Measurements from ENCODE around the gene ARMC5.
"Not testable (repeated sequence)": the region's sequence is repeated elsewhere in the genome, so short reads cannot be mapped to it uniquely, and the experiment has no call there.

ARMC5 gene, protein sequence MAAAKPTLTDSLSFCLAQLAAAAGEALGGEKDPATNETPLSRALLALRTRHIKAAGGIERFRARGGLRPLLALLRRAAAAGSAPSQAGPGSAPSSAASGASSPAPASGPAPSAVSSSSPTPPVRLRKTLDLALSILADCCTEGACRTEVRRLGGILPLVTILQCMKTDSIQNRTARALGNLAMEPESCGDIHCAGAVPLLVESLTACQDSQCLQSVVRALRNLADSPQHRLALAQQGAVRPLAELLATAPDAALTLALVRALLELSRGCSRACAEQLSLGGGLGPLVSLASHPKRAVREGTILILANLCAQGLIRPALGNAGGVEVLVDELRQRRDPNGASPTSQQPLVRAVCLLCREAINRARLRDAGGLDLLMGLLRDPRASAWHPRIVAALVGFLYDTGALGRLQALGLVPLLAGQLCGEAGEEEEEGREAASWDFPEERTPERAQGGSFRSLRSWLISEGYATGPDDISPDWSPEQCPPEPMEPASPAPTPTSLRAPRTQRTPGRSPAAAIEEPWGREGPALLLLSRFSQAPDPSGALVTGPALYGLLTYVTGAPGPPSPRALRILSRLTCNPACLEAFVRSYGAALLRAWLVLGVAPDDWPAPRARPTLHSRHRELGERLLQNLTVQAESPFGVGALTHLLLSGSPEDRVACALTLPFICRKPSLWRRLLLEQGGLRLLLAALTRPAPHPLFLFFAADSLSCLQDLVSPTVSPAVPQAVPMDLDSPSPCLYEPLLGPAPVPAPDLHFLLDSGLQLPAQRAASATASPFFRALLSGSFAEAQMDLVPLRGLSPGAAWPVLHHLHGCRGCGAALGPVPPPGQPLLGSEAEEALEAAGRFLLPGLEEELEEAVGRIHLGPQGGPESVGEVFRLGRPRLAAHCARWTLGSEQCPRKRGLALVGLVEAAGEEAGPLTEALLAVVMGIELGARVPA

DNA sequence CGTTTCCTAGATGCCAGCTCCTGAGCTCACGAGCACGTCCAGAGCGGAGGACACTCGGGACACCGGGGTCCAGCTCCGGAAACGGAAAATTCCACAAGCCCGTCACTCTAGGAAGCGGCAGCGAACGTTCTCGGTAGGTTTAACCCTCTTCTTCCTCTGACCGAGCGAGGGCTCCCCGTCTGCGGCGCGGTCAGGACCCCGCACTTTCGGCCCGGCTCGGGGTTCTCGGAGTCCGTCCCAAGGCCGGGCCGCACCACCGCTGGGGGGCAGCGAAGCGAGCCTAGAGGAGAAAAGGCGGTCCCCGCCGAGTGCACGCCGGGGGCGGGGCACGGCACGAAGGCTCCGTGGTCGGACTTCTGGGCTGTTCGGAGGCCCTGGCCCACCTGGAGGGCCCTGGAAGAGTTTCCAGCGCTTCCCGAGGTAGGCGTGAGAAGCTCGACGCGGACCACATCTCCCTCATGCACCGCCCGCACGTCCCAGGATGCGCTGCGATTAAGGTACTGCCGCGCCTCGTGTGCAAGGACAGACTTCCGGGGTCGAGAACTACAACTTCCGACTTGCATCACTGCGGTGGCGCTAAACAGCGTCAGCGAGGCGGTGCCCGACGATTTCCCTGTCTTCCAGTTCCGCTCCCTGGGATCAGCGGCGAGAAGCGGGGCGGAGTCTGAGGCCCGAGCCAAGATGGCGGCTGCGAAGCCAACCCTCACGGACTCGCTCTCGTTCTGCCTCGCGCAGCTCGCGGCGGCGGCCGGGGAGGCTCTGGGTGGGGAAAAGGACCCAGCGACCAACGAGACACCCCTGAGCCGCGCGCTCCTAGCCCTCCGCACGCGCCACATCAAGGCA, at the start of gene ARMC5:
Gene ARMC5 (plus strand): TSS at position 658 of the 843 bp plus-strand sequence. CDS start 24 bp downstream, at position 682.
- peak; percentile 93 for DNase-seq

DNA sequence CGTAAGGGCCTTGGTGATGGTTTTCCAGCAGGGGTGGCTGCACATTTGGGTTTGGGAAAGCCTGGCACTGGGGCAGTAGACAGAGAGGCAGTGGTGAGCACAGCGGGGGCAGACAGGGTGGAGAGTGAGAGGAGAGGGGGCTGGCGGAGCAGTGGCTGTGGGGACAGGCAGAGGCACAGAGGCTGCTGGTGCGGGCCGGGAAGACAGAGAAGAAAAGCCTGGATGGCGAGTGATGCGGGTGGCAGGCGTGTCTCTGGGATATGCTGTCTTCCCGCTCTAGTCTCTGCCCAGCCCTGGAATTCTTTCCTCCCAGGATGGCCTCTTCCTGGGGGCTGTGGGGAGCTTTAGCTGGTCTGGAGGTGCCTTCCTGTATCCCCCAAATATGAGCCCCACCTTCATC, 49.2 kb upstream of the ARMC5 start:
- no peak for DNase-seq

DNA sequence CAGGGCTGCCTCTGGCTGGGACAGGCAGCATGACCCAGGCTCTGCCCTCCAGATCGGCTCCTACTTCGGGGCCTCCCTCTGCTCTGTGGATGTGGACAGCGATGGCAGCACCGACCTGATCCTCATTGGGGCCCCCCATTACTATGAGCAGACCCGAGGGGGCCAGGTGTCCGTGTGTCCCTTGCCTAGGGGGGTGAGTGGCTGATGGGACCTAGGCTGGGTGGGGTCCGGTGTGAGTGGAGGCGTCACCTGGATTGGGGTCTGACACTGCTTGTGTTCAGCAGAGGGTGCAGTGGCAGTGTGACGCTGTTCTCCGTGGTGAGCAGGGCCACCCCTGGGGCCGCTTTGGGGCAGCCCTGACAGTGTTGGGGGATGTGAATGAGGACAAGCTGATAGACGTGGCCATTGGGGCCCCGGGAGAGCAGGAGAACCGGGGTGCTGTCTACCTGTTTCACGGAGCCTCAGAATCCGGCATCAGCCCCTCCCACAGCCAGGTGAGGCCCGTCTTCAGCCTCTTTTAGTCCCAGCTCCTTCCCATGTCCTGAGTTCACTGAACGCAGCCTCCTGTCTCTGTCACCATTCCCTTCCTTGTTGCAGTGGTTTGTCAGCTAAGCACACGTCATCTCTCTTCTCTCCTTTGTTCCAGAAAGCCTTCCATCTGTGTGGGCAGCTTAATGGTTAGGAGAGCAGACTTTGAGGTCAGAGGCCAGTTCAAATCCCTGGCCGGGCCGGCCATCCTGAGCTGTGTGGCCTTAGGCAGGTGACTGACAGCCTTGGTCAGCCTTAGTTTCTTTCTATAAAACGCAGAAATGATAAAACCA, 48.1 kb upstream of the ARMC5 start:
- DNase-seq, result no peak

DNA sequence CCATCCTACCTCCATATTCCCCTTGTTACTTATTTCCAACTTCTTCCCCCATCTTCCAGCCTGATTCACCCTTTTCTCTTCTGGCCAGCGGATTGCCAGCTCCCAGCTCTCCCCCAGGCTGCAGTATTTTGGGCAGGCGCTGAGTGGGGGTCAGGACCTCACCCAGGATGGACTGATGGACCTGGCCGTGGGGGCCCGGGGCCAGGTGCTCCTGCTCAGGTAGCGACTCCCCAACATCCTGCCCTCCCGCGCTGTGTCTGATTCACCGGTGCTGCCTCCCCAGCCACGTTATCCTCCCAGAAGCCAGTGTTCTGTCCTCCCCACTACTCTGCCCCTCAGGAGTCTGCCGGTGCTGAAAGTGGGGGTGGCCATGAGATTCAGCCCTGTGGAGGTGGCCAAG, 46.6 kb upstream of the ARMC5 start:
- no peak for DNase-seq

DNA sequence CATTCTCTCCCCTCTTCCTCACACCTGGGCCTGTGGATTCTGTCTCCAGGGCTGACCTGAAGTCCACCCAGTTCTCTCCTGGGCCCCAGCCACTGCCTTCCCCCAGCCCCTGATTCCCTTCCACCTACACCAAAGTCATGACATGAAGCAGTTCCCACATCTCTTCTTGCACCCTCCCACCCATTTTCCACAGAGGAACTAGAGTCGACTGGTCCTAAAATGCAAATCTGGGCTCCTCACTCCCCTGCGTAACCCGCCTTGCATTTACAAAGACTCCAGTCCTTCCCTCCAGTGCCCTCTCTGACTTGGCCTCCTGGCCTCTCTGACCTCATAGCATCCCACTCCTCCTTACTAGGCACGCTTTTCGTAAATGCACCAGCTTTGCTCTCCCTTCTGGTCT, 45.9 kb upstream of the ARMC5 start:
- no peak for DNase-seq

DNA sequence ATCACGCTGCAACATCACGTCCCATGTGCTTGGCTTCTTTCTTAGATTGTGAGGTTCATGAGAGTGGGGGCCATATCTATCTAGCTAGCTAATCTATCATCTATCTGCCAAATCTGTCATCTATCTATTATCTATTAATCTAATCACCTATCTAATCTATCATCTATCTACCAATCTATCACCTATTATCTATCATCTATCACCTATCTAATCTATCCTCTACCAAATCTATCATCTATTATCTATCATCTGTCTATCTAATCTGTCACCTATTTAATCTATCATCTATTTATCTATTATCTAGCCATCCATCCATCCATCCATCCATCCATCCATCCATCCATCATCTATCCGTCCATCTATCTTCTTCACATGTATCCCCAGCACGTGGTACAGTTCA, 45.4 kb upstream of the ARMC5 start:
- no peak for DNase-seq

DNA sequence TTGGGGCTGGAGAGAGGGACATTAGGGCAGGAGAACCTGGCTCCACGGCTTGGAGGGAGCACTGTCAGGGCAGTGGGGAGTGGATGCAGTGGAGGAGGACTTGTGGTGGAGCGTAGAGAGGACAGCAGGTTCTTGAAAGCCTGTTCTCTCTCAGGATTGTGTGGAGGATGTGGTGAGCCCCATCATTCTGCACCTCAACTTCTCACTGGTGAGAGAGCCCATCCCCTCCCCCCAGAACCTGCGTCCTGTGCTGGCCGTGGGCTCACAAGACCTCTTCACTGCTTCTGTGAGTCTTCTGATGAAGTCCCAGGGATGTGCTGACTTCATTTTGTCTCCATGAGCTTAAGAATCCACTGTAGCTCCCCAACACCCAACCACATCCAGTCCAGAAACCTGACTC, 44.6 kb upstream of the ARMC5 start:
- DNase-seq, result no peak

DNA sequence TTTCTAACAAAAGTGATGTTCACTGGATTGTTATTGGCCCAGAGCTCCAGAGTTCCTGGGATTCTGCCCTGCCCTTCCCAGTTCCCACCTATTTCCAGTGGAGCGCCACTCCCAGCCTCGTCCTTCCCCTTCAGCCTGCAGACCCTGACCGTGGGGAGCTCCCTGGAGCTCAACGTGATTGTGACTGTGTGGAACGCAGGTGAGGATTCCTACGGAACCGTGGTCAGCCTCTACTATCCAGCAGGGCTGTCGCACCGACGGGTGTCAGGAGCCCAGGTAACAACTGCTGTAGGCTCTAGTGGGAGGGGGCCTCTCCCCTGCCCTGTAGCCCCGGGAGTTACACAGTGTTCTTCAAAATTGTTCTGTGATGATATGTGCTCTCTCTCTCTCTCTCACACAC, 42.9 kb upstream of the ARMC5 start:
- no peak for DNase-seq

DNA sequence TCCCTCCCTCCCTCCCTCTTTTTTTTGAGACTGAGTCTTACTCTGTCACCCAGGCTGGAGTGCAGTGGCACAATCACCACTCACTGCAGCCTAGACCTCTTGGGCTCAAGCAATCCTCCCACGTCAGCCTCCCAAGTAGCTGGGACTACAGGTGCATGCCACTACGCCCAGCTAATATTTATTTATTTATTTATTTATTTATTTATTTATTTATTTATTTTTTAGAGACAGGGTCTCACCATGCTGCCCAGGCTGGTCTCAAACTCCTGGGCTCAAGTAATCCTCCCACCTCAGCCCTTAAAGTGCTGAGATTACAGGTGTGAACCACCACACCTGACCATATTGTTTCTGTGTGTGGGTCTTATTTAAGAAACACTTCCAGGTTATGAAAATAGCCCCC, 42.3 kb upstream of the ARMC5 start:
- DNase-seq, result not testable (repeated sequence)

DNA sequence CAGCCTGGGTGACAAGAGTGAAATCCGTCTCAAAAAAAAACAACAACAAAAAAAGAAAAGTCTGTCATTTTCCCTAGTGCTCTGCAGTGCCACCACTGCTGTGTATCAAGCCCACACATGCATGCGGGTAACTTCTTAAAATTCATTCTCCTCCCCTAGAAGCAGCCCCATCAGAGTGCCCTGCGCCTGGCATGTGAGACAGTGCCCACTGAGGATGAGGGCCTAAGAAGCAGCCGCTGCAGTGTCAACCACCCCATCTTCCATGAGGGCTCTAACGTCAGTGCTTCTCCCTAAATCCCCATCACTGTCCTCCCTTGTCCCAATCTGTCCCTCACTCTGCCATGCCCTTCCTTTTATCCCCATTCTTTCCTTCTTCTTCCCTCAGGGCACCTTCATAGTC, 41.4 kb upstream of the ARMC5 start:
- DNase-seq, result no peak

DNA sequence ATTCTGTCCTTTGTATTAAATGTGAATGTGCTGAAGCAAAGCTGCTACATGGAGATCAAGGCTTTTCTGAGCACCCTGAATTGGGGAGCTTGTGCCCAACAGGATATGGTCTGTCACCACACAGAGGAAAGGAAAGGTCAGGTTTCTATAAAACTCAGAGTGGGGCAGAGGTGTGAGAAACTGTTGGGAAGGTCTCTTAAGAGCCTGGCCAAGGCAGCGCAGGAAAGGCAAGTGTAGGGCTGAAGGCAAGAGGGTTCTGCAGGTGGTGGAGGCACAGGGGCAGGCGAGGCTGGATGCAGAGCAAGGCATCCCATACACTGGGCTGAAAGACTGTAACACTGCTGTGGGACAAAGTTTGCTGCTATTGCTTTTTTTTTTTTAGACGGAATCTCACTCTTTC, 39.3 kb upstream of the ARMC5 start:
- DNase-seq, result no peak

DNA sequence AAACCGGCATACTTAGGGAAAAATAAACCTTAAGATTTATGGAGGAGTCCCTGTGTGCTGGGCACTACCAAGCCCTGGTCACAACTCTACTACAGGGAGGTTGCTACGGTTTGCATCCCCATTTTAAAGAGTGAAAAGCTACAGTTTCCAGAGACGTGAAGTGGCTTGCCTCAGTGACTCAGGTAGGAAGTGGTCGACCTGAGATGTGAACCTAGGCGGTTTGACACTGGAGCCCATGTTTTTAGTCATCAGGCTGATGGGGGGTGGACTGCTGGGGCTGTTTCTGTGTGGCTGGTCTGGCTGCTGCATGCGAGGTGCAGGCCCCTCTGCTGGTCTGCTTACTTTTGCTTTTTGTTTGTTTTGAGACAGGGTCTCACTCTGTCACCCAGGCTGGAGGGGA, 37.7 kb upstream of the ARMC5 start:
- DNase-seq, result no peak

DNA sequence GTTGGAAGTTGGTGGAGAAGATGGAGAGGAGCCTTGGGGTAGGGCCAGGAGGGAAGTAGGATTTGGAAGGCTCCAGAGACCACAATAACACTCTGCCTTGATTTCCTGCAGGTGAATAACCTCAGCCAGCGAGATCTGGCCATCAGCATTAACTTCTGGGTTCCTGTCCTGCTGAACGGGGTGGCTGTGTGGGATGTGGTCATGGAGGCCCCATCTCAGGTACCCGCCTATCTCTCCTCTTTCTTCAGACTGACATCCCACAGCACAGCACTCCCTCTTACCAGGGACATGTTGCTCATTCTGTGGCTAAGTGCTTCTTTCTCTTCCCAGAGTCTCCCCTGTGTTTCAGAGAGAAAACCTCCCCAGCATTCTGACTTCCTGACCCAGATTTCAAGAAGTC, 36.1 kb upstream of the ARMC5 start:
- no peak for DNase-seq

DNA sequence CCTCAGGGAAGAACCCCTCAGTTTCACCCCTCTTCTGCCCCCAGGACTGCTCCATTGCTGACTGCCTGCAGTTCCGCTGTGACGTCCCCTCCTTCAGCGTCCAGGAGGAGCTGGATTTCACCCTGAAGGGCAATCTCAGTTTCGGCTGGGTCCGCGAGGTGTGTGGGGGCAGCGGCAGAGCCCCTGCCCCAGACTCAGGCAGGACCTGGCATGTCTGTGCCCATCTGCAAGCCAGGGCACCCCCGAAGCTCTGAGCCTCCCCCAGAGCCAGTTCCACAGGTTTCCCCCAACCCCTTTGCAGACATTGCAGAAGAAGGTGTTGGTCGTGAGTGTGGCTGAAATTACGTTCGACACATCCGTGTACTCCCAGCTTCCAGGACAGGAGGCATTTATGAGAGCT, 35.5 kb upstream of the ARMC5 start:
- no peak for DNase-seq

DNA sequence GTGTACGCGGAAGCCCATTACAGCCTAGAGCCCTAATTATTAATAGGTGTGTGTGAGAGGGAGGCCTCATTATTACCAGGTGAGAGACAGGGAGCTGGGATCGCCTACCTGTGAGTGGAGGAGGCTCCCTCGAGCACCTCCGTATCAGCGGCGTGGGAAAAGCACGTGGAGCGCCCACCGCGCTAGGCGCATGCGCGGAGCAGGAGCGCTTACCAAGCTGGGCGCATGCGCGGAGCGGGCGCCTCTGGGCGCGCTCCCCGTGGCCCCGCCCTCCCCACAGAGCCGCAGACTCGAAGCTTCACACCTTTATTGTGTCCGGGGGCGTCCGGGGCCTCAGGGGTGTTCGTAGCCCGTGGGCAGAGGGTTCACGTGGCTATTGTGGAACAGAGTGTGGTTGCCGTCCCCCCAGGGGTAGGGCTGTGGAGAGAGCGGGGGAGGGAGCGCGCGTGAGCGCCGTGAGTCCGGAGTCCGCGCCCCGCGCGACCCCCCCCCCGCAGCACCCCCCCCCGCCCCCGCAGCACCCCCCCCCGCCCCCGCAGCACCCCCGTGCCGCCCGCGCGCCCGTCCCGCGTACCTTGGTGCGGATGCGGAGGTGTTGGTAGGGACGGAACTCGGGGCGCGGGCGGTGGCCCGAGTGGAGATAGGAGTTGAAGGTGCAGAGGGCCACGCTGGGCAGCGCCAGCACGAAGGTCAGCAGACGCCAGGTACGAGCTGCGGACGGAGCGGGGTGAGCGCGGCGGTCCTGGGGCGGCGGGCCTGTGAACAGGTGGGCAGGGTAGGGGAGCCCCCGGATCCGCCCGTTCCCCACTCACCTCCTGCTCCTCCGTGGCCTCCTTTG, 31.6 kb upstream of the ARMC5 start:
- DNase-seq, result no peak

DNA sequence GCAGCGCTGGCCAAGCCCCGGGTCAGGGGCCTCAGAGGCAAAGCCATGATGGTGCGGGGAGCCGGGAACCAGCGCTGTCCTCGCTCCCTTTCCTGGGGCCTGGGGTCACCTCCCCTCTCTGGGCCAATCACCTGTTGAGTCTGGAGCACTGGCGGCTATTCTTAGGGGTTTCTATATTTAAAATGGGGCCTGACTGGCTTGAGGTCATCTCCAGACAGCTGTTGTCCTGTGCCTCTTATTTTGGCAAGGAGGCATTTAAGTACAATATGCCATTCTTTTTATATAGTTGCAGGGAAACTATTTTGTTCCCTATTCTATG, 31.1 kb upstream of the ARMC5 start, which contains the start of gene COX6A2:
Gene COX6A2 (minus strand): TSS at position 82 of the 319 bp plus-strand sequence. CDS start 35 bp downstream, at position 47.
- no peak for DNase-seq

DNA sequence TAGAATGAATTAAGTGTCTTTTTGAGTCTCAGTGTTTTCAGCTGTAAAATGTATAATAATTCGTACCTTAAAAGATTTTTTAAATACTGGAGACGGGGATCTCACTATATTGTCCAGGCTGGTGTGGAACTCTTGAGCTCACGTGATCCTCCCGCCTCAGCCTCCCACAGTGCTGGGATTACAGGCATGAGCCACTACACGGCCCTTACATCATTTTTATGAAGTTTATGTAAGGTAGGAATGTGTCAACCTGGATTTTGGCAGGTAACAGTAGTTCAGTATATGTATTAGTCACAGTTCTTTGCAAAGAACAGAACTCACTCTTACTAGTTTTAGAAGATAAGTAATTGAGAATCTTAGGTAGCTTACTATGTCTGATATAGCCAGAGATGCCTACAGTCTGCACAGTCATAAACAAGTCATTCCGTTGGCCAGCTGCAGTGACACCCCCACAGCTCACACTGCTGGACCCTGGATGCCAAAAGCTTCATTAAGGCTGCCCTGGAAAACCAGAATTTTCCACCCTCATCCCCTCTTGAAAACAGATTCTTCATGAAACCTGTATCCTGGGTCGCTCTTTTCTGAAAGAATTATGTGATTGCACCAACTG, 30.6 kb upstream of the ARMC5 start:
- no peak for DNase-seq

DNA sequence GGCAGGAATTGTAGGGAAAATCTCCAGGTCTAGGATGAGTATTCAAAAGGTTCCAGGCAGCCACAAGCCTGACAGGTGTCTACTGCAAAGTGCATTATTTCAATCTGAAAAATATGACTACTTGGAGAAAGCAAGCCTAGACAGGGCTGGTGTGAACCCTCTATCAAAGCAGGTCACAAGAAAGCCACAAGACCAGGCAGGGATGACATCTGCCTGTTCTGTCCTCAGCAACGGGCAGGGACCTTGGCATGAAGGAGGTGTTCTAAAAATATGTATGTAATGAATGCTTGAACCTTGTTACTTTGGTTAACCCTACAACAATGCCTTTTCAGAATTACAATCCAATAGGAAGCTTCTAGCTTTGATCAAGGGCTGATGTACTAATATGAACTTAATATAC, 30.0 kb upstream of the ARMC5 start:
- no peak for DNase-seq

DNA sequence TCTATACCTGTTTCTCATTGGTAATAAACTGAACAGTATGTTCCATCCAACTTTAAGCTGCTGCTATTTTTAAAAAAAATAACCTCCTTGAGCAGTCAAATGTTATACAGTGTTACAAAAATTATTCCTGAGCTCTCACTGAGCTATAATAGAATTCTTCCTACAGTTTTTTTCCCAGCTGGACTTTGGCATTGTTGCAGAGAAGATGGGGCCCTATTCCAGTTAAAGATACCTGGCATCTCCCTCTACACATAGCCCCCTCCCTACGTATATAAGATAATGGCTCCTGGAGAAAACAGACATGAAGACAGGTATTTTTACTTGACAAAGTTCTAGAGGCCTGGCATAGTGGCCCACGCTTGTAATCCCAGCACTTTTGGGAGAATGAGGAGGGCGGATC, 29.5 kb upstream of the ARMC5 start:
- no peak for DNase-seq

DNA sequence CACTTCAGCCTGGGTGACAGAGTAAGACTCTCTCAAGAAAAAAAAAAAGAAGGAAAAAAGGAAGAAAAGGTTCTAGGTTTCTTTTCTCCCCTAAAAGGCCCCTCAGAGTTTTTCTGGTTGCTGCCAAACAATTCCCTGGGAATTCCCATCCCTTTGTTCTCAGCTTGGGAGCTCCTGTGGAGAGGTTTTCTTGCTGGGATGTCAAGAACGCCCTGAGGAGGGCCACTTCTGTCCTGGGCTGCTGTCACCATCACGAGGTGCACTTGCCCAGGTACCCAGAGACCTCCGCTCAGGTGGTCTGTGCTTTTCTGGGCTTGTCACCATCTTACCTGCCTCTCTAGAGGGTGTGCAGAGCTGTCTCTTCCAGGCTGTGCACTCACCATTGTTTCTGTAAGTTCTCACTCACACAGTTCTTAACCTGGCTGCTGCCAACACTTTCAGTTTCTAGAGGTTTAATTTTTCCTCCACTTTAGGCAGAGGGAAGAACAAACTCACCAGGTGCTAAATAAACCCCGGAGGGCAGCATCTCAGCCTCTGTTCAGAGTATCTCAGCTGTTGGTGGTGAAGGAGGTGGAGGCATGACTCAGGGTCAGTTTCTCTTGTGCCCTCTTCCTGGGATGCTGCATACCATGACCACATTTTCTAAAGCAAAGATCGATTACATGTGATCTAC, 28.8 kb upstream of the ARMC5 start:
- DNase-seq, result no peak

Measured in SHP77 treated with DMSO at 0.1 percent for 48 hours (cell line).